Astrocyte (in vitro differentiated cells and primary cell): Measurements from ENCODE around the gene TBC1D16. TPM values are rescaled to one million over a fixed set of nuclear protein-coding genes. Genes with fewer than 3 reads are reported as not detected.

Source experiments
- DNase-seq: peaks from one replicate; pipeline ENCODE4 v3.0.0-alpha.2; 2010; ENCODE audit warnings: low read depth
- FAIRE-seq: peaks from 2 replicates; lab custom pipeline; 2011; peaks lifted over from hg19 to GRCh38; lab: Jason Lieb, UNC
- H2AFZ ChIP-seq: 2 replicates; pipeline ENCODE4 v1.6.0; 2012; ENCODE audit warnings: low read depth, low read length, inconsistent platforms
- H3K27ac ChIP-seq: 2 replicates; pipeline ENCODE4 v1.5.1; 2011; ENCODE audit warnings: low read depth, low read length, inconsistent platforms
- H3K27me3 ChIP-seq: 2 replicates; pipeline ENCODE4 v1.6.0; 2011; ENCODE audit warnings: low read length, inconsistent platforms; ENCODE audit not compliant: insufficient read depth
- H3K36me3 ChIP-seq: 2 replicates; pipeline ENCODE4 v1.5.1; 2011; ENCODE audit warnings: low read length, inconsistent platforms; ENCODE audit not compliant: insufficient read depth
- H3K4me1 ChIP-seq: 2 replicates; pipeline ENCODE4 v1.5.1; 2011; ENCODE audit warnings: low read length, inconsistent platforms; ENCODE audit not compliant: insufficient read depth
- H3K4me2 ChIP-seq: 2 replicates; pipeline ENCODE4 v1.6.0; 2012; ENCODE audit warnings: low read length, inconsistent platforms
- H3K4me3 ChIP-seq: 2 replicates; pipeline ENCODE4 v1.5.1; 2011; ENCODE audit warnings: low read depth, mild to moderate bottlenecking, low read length, inconsistent platforms; ENCODE audit not compliant: insufficient read depth
- H3K79me2 ChIP-seq: 2 replicates; pipeline ENCODE4 v1.6.0; 2012; ENCODE audit warnings: mild to moderate bottlenecking, low read length, inconsistent platforms; ENCODE audit not compliant: insufficient read depth
- H3K9ac ChIP-seq: 2 replicates; pipeline ENCODE4 v1.6.0; 2012; ENCODE audit warnings: mild to moderate bottlenecking, low read length, inconsistent platforms
- H3K9me3 ChIP-seq: 2 replicates; pipeline ENCODE4 v1.5.1; 2012; ENCODE audit warnings: low read depth, mild to moderate bottlenecking, low read length, inconsistent platforms; ENCODE audit not compliant: insufficient read depth
- H4K20me1 ChIP-seq: 2 replicates; pipeline ENCODE4 v1.6.0; 2012; ENCODE audit warnings: low read length, inconsistent platforms; ENCODE audit not compliant: insufficient read depth
- H3K27ac Mint-ChIP-seq: one replicate; pipeline ENCODE4 v1.8.0; 2021; ENCODE audit warnings: mild to moderate bottlenecking, mixed read lengths; ENCODE audit not compliant: unreplicated experiment
- H3K27me3 Mint-ChIP-seq: one replicate; pipeline ENCODE4 v1.8.0; 2021; ENCODE audit warnings: low read depth, mixed read lengths; ENCODE audit not compliant: unreplicated experiment
- H3K36me3 Mint-ChIP-seq: one replicate; pipeline ENCODE4 v1.8.0; 2021; ENCODE audit warnings: low read depth, mixed read lengths; ENCODE audit not compliant: unreplicated experiment
- H3K4me1 Mint-ChIP-seq: one replicate; pipeline ENCODE4 v1.8.0; 2021; ENCODE audit warnings: low read depth, mixed read lengths; ENCODE audit not compliant: unreplicated experiment
- H3K4me3 Mint-ChIP-seq: one replicate; pipeline ENCODE4 v1.8.0; 2021; ENCODE audit warnings: mild to moderate bottlenecking, moderate library complexity, mixed read lengths; ENCODE audit not compliant: unreplicated experiment
- H3K9me3 Mint-ChIP-seq: one replicate; pipeline ENCODE4 v1.8.0; 2021; ENCODE audit warnings: mild to moderate bottlenecking, mixed read lengths; ENCODE audit not compliant: unreplicated experiment
- CTCF ChIP-seq: IDR thresholded peaks from 2 replicates; pipeline ENCODE4 v1.5.1; 2011; ENCODE audit warnings: low read depth, mild to moderate bottlenecking, inconsistent platforms, low read length, moderate library complexity; ENCODE audit not compliant: insufficient read depth
- EZH2 ChIP-seq: IDR thresholded peaks from 2 replicates; pipeline ENCODE4 v1.6.1; 2012; ENCODE audit warnings: mild to moderate bottlenecking, low read length, inconsistent platforms; ENCODE audit not compliant: insufficient read depth
- total RNA-seq: library from RNA; stranded (reverse); gene quantifications from 2 replicates; pipeline ENCODE4 v1.2.1, GENCODE V29; 2021

TBC1D16 gene
- total RNA-seq, 1 donor from 2014 or later: 37.6 TPM

GRCh38 chr17:79941088-79942010, 94.3 kb downstream of the TBC1D16 start:
- no peak for DNase-seq
- Histone ChIP-seq H2AFZ (no peak overlapping the region), H3K9ac (no peak overlapping the region), H3K4me3 (no peak overlapping the region), H3K9me3 (no peaks in the 10 kb centered on the region), H3K36me3 (peaks cover 3% of the 10 kb centered on the region), H3K27ac (no peak overlapping the region), H4K20me1 (peaks cover 10% of the 10 kb centered on the region), H3K27me3 (no peaks in the 10 kb centered on the region), H3K79me2 (no peaks in the 10 kb centered on the region), H3K4me2 (no peak overlapping the region), H3K4me1 (peaks cover 2% of the 10 kb centered on the region)
- peaks cover 3% of the 10 kb centered on the region for H3K9me3 Mint-ChIP-seq
- peaks cover 12% of the 10 kb centered on the region for H3K4me1 Mint-ChIP-seq
- peaks cover 3% of the 10 kb centered on the region for H3K27me3 Mint-ChIP-seq
- TF ChIP-seq CTCF (no peak), EZH2 (no peak)
- H3K27ac Mint-ChIP-seq: no peak overlapping the region
- H3K36me3 Mint-ChIP-seq: peaks cover 18% of the 10 kb centered on the region
- FAIRE-seq: no peak
- H3K4me3 Mint-ChIP-seq: no peak overlapping the region

- Histone ChIP-seq H3K27ac (no peak overlapping the region), H3K4me2 (no peak overlapping the region), H3K27me3 (no peaks in the 10 kb centered on the region), H4K20me1 (peaks cover 10% of the 10 kb centered on the region), H3K4me1 (peaks cover 2% of the 10 kb centered on the region), H2AFZ (no peak overlapping the region), H3K9ac (no peak overlapping the region), H3K4me3 (no peak overlapping the region), H3K79me2 (no peaks in the 10 kb centered on the region), H3K9me3 (no peaks in the 10 kb centered on the region), H3K36me3 (peaks cover 3% of the 10 kb centered on the region)
- TF ChIP-seq EZH2: no peak
- no peak for TF ChIP-seq CTCF
- Mint-ChIP-seq H3K9me3 (no peaks in the 10 kb centered on the region), H3K27me3 (peaks cover 3% of the 10 kb centered on the region), H3K4me1 (peaks cover 12% of the 10 kb centered on the region), H3K27ac (no peak overlapping the region), H3K36me3 (peaks cover 17% of the 10 kb centered on the region), H3K4me3 (no peak overlapping the region)
- FAIRE-seq (no peak), DNase-seq (no peak)
Observed at GRCh38 chr17:79940459-79941087, 95.1 kb downstream of the TBC1D16 start.
